Anterior cingulate cortex (tissue), 58 donors: ENCODE results near the gene METAP1.
"Not testable (repeated sequence)": the region's sequence is repeated elsewhere in the genome, so short reads cannot be mapped to it uniquely, and the experiment has no call there.

Experiments
- DNase-seq, 58 donors: peaks; one replicate each; lab custom pipeline; 2025; lab: John Stamatoyannopoulos, UW

The METAP1 gene

GRCh38 chr4:98996056-98996764 is 689 bp downstream of the METAP1 start:
- peak in 4 of 58 donors; percentile 8 to 39 (median 26) for DNase-seq

- DNase-seq = peak in 1 of 58 donors; percentile 8
Measured at GRCh38 chr4:98996765-98997068, 1.2 kb downstream of the METAP1 start.

GRCh38 chr4:98997166-98997565 is 1.6 kb downstream of the METAP1 start:
- no peak for DNase-seq

GRCh38 chr4:98998551-98998950 is 3.0 kb downstream of the METAP1 start:
- DNase-seq = no peak

- DNase-seq = no peak
Measured at GRCh38 chr4:99002279-99002678, 6.8 kb downstream of the METAP1 start.

GRCh38 chr4:99008051-99008450 is 12.5 kb downstream of the METAP1 start:
- DNase-seq = no peak

- DNase-seq = no peak
Measured at GRCh38 chr4:99011910-99012309, 16.4 kb downstream of the METAP1 start.

- DNase-seq = no peak
Measured at GRCh38 chr4:99013402-99013843, 17.9 kb downstream of the METAP1 start.

- DNase-seq = no peak
Measured at GRCh38 chr4:99013884-99014523, 18.5 kb downstream of the METAP1 start.

GRCh38 chr4:99021386-99021785 is 25.9 kb downstream of the METAP1 start:
- no peak for DNase-seq

- DNase-seq = no peak
Measured at GRCh38 chr4:99022566-99022965, 27.0 kb downstream of the METAP1 start.

- DNase-seq = not testable (repeated sequence)
Measured at GRCh38 chr4:99023800-99024251, 28.3 kb downstream of the METAP1 start.

GRCh38 chr4:99024481-99025275 is 29.2 kb downstream of the METAP1 start:
- DNase-seq = no peak

GRCh38 chr4:99025506-99025905 is 30.0 kb downstream of the METAP1 start:
- no peak for DNase-seq

GRCh38 chr4:99027304-99027703 is 31.8 kb downstream of the METAP1 start:
- no peak for DNase-seq

- no peak for DNase-seq
Measured at GRCh38 chr4:99028187-99028586, 32.7 kb downstream of the METAP1 start.

- DNase-seq = no peak
Measured at GRCh38 chr4:99029018-99029735, 33.7 kb downstream of the METAP1 start.

- DNase-seq = no peak
Measured at GRCh38 chr4:99029852-99030251, 34.3 kb downstream of the METAP1 start.

GRCh38 chr4:99033956-99034355 is 38.4 kb downstream of the METAP1 start:
- no peak for DNase-seq

GRCh38 chr4:99038213-99038612 is 42.7 kb downstream of the METAP1 start:
- DNase-seq = no peak

- DNase-seq = no peak
Measured at GRCh38 chr4:99043346-99043745, 47.8 kb downstream of the METAP1 start.
